Measurements from ENCODE around the gene SARS2.

DNA sequence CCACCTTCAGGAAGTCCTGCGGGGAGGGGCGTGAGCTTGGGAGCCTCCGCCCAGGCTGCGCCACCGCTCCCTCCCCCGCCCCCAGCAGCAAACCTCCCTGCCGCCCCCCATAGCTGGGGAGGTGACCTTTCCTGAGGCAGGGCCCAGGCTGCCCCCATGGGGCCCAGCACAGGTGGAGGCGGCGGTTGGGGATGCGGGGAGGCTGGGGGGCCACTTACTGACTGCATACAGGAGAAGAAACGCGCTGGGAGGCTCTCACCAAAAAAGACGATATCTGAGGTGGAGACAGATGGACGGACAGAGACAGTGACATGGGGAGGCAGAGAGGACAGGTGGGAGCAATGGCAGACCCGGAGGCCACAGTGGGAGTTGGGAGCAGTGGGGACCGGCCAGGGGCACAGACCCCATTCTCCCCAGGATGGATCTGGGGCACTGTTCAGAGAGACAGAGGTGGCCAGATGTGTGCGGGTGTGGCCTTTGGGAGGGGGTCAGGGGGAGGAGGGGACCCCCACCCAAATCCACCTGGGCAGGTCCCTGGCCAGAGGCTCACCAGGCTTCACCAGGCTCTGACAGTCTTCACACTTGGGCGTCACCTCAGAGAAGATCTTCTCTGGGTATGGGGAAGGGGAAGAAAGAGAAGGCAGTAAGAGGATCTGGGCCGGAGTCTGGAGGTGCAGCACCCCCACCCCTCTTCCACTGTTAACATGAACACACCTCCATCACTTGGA is 49.5 kb downstream of the SARS2 start:
- TF ChIP-seq, protein P1, sequence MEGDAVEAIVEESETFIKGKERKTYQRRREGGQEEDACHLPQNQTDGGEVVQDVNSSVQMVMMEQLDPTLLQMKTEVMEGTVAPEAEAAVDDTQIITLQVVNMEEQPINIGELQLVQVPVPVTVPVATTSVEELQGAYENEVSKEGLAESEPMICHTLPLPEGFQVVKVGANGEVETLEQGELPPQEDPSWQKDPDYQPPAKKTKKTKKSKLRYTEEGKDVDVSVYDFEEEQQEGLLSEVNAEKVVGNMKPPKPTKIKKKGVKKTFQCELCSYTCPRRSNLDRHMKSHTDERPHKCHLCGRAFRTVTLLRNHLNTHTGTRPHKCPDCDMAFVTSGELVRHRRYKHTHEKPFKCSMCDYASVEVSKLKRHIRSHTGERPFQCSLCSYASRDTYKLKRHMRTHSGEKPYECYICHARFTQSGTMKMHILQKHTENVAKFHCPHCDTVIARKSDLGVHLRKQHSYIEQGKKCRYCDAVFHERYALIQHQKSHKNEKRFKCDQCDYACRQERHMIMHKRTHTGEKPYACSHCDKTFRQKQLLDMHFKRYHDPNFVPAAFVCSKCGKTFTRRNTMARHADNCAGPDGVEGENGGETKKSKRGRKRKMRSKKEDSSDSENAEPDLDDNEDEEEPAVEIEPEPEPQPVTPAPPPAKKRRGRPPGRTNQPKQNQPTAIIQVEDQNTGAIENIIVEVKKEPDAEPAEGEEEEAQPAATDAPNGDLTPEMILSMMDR (IDR thresholded peaks at IDR 0.05) = no peak
- no peak for TF ChIP-seq POLR2A (IDR thresholded peaks at IDR 0.05)

Data from heart left ventricle (tissue), 13 donors.